Peyer's patch (tissue), 4 donors: Measurements from ENCODE around the gene UBE2H. TPM values are rescaled to one million over a fixed set of nuclear protein-coding genes. Genes with fewer than 3 reads are reported as not detected.

Experiments
- DNase-seq, 3 donors: peaks; one replicate each; pipeline ENCODE4 v3.0.0-alpha.2; 2017 to 2019
- H3K27ac ChIP-seq, 4 donors: fragments of 200-600 bp; sonication (generic); one replicate each; pipeline ENCODE4 v1.5.1; 2016 to 2019
- H3K27me3 ChIP-seq, 2 donors: fragments of 200-600 bp; sonication (generic); one replicate each; pipeline ENCODE4 v1.5.1; 2019
- H3K36me3 ChIP-seq, 3 donors: fragments of 200-600 bp; sonication (generic); one replicate each; pipeline ENCODE4 v1.5.1; 2016 to 2019
- H3K4me1 ChIP-seq, 4 donors: fragments of 200-600 bp; sonication (generic); one replicate each; pipeline ENCODE4 v1.5.1; 2016 to 2019
- H3K4me3 ChIP-seq, 4 donors: fragments of 200-600 bp; sonication (generic); 1 replicate in 3 of 4; 2 replicates in 1 of 4; pipeline ENCODE4 v1.5.1; 2016 to 2019; ENCODE audit warnings: mild to moderate bottlenecking in 1 of 4
- H3K9me3 ChIP-seq, 4 donors: fragments of 200-600 bp; sonication (generic); one replicate each; pipeline ENCODE4 v1.5.1; 2016 to 2019; ENCODE audit warnings: mild to moderate bottlenecking in 1 of 4
- POLR2A ChIP-seq, 2 donors: fragments of 450-650 bp; IDR thresholded peaks; one replicate each; pipeline ENCODE4 v1.5.1; 2017; ENCODE audit warnings: antibody characterized with exemption in 2 of 2, mild to moderate bottlenecking in 2 of 2, moderate library complexity in 2 of 2
- total RNA-seq, 4 donors: library from RNA; depleted of rRNA; stranded (reverse); fragments of >200 nt; gene quantifications; one replicate each; pipeline ENCODE4 v1.1.0, GENCODE V29; 2016
- TF ChIP-seq, protein P1 (sequence below), 6 experiments: fragments of 450-650 bp in 4 of 6; fragments of 200-600 bp in 2 of 6; sonication (generic) in 1 of 6; IDR thresholded peaks; one replicate each; pipeline ENCODE4 v1.5.1; 2017 to 2019; ENCODE audit warnings: antibody characterized with exemption in 6 of 6, mild to moderate bottlenecking in 3 of 6, moderate library complexity in 1 of 6

Gene UBE2H
- total RNA-seq: 10 to 100 TPM; 33.5 to 59.4 (median 51.4) TPM

DNA sequence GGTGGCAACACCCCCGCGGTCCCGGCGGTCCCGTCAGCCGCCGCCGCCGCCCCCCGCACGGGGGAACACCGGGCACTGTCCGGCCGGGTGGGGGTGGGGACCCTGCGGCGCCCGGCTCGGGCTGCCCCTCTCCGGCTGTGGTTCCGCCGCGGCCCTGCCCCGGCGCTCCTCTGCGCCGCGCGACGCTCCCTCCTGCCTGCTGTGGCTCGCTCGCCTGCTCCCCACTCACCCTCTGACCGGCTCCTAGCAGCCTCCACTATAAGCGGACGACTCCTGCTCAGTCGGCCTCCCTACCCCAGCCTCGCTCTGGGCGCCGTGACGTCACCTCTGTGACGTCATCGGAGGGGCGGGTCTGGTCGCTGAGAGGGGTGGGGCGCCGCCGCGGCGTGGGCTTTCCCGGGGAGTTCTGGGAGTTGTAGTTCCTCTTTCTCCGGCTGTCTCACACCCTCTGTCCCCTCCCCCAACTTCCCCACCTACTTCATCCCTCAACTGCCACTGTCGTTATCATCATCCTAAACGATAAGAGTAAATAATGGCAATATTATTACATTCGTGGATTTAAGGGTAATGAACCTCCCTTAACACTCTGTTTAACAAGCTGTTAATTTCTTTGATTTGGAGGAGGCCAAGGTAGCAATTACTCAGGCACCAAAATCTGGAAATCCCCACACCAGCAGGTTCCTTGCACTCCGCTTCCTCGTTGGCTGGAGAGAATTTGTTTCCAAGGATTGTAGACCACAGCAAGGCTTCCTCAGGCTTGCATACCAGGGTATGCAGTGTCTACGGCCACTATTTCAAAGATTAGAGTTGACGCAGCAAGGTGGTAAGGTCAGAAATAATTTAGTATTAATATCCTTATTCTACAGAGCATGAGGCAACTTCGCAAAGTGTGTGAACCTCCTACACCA is at the start of gene UBE2H:
TSS of gene UBE2H (minus strand) at position 308 of the 908 bp plus-strand sequence. CDS start 405 bp downstream, outside the sequence.
- Histone ChIP-seq H3K27ac (peak within 1 kb of the TSS; percentile 94 to 99 (median 97)), H3K4me1 (peaks cover 0 to 25% (median 7%) of the 10 kb centered on the region in 4 donors), H3K36me3 (no peaks in the 10 kb centered on the region), H3K27me3 (no peaks in the 10 kb centered on the region), H3K9me3 (no peaks in the 10 kb centered on the region), H3K4me3 (peak within 1 kb of the TSS; percentile 70 to 100 (median 86))
- peak; percentile 94 to 96 (median 95) for DNase-seq
- TF ChIP-seq, protein P1, sequence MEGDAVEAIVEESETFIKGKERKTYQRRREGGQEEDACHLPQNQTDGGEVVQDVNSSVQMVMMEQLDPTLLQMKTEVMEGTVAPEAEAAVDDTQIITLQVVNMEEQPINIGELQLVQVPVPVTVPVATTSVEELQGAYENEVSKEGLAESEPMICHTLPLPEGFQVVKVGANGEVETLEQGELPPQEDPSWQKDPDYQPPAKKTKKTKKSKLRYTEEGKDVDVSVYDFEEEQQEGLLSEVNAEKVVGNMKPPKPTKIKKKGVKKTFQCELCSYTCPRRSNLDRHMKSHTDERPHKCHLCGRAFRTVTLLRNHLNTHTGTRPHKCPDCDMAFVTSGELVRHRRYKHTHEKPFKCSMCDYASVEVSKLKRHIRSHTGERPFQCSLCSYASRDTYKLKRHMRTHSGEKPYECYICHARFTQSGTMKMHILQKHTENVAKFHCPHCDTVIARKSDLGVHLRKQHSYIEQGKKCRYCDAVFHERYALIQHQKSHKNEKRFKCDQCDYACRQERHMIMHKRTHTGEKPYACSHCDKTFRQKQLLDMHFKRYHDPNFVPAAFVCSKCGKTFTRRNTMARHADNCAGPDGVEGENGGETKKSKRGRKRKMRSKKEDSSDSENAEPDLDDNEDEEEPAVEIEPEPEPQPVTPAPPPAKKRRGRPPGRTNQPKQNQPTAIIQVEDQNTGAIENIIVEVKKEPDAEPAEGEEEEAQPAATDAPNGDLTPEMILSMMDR (IDR thresholded peaks at IDR 0.05): peak in 1 of 6 experiments; percentile 16
- peak; percentile 92 to 98 for TF ChIP-seq POLR2A (IDR thresholded peaks at IDR 0.05)

DNA sequence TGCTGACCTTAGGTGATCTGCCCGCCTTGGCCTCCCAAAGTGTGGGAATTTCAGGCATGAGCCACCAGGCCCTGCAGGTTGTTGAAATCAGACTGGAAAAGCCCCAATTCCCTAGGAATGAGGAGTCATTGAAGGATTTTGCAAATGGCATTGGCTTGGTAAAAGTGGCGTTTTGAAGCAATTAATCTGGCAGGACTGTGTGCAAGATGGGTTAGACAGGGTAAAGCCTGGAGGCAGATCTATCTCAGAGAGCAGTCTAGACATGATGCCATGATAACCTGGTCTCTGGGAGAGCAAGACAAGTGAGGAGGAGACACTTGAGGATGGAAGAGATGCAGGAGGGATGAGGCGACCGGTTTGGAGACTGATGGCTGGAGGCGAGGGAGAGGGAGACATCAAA is 45.7 kb upstream of the UBE2H start:
- no peaks in the 10 kb centered on the region for H3K27me3 ChIP-seq
- H3K4me1 ChIP-seq: no peaks in the 10 kb centered on the region
- H3K9me3 ChIP-seq: no peaks in the 10 kb centered on the region
- no peak overlapping the region for H3K4me3 ChIP-seq
- no peak for DNase-seq
- no peak overlapping the region for H3K27ac ChIP-seq
- TF ChIP-seq POLR2A (IDR thresholded peaks at IDR 0.05): no peak
- TF ChIP-seq, protein P1 (IDR thresholded peaks at IDR 0.05): no peak
- no peaks in the 10 kb centered on the region for H3K36me3 ChIP-seq

DNA sequence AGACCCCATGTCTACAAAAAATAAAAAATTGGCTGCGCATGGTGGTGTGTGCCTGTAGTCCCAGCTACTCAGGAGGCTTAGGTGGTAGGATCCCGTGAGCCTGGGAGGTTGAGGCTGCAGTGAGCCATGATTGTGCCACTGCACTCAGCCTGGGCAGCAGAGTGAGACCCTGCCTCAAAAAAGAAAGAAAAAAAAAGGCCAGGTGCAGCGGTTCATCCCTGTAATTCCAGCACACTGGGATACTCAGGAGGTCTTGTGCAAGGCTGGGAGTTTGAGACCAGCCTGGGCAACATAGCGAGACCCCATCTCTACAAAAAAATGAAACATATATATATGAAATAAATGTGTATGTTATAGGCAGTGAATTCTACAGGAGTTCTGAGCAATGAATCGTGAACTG is 44.5 kb upstream of the UBE2H start:
- no peaks in the 10 kb centered on the region for H3K27me3 ChIP-seq
- H3K36me3 ChIP-seq: no peaks in the 10 kb centered on the region

DNA sequence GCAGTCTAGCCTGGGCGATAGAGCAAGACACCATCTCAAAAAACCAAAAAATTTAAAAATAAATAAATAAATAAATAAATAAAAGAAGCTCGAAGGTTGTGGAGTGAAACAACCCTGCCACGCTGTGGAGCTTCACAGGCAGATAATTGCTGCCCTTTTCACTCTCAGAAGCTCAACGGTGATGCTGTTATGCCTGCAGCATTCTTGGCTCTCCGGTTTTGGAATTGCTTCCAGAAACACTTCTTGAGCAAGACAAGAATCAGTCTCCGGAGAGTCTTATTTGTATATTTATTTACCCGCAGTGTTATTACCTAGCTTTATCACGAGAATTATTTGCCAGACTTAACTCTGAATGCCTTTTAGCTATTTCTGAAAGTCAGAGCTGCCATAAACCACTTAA is 40.5 kb upstream of the UBE2H start:
- H3K27ac ChIP-seq: no peak overlapping the region
- no peak for DNase-seq
- TF ChIP-seq, protein P1 (IDR thresholded peaks at IDR 0.05): no peak
- no peak for TF ChIP-seq POLR2A (IDR thresholded peaks at IDR 0.05)
- H3K9me3 ChIP-seq: no peaks in the 10 kb centered on the region
- H3K4me1 ChIP-seq: no peaks in the 10 kb centered on the region
- H3K4me3 ChIP-seq: no peak overlapping the region
- no peaks in the 10 kb centered on the region for H3K36me3 ChIP-seq
- no peaks in the 10 kb centered on the region for H3K27me3 ChIP-seq

More for the DNA sequence above, 44.5 kb upstream of the UBE2H start:
- Histone ChIP-seq H3K9me3 (no peaks in the 10 kb centered on the region), H3K4me1 (no peaks in the 10 kb centered on the region), H3K27ac (no peak overlapping the region), H3K4me3 (no peak overlapping the region)
- no peak for TF ChIP-seq POLR2A (IDR thresholded peaks at IDR 0.05)
- TF ChIP-seq, protein P1 (IDR thresholded peaks at IDR 0.05): no peak
- no peak for DNase-seq

DNA sequence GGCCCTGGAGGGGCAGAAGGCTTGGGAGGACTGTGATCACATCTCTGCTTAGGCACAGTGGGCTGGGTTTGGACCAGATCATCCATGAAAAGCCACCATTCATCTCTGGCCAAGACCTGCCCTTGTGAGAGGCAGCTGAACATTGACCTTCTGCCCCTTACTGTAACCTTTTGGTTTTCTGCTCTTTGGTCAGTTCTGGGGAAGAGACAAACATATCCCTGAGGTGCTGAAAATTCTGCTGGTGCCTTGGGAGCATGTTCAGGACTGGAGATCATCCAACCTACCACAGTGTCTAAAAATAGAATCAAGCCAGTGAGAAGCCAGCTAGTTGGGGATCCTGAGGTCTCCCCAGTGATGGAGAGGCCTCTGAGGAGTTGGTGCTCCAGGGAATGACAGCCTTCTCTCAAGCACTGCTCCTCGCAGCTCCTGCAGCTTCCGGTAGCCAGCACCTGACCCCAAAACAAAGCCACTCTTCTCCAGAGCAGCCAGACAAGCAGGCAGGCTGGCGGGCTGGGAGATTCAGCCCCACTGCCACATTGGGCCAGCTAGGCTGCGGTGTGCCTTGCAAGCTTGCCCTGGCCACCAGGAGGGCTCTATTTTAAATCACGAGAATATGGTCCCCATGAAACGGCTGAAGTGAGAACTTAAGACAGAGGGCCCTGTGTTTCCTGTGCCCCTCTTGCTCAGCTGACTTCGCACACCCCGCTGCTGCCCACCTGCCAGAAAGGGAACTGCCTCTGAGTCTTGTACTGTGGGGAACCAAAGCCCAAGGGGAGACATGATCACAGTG is 37.8 kb upstream of the UBE2H start:
- Histone ChIP-seq H3K4me1 (no peaks in the 10 kb centered on the region), H3K27ac (no peak overlapping the region), H3K27me3 (no peaks in the 10 kb centered on the region), H3K4me3 (no peak overlapping the region), H3K9me3 (no peaks in the 10 kb centered on the region), H3K36me3 (no peaks in the 10 kb centered on the region)
- TF ChIP-seq, protein P1 (IDR thresholded peaks at IDR 0.05): no peak
- no peak for TF ChIP-seq POLR2A (IDR thresholded peaks at IDR 0.05)
- no peak for DNase-seq
